GM21367 (cell line): ENCODE data around the gene SGPL1.

Experiments used
- ATAC-seq: cut with Tn5 transposase; IDR thresholded peaks from one replicate; pipeline ENCODE4 v1.9.1; 2021; ENCODE audit not compliant: unreplicated experiment

SGPL1 gene

GRCh38 chr10:70902661-70903261, 87.0 kb downstream of the SGPL1 start:
- ATAC-seq = no peak

GRCh38 chr10:70903262-70903921, 87.6 kb downstream of the SGPL1 start:
- no peak for ATAC-seq

- no peak for ATAC-seq
These were observed 89.6 kb downstream of the SGPL1 start for GRCh38 chr10:70905071-70906021.

- no peak for ATAC-seq
These were observed 90.5 kb downstream of the SGPL1 start for GRCh38 chr10:70906031-70906783.

GRCh38 chr10:70906953-70907636, 91.3 kb downstream of the SGPL1 start:
- no peak for ATAC-seq

GRCh38 chr10:70907637-70908405, 92.1 kb downstream of the SGPL1 start:
- no peak for ATAC-seq

GRCh38 chr10:70908406-70909296, 92.9 kb downstream of the SGPL1 start:
- ATAC-seq = no peak

- ATAC-seq = no peak
These were observed 93.7 kb downstream of the SGPL1 start for GRCh38 chr10:70909326-70909935.

GRCh38 chr10:70910486-70911341, 95.0 kb downstream of the SGPL1 start:
- no peak for ATAC-seq

GRCh38 chr10:70911386-70911785, 95.6 kb downstream of the SGPL1 start:
- ATAC-seq = no peak

- ATAC-seq = no peak
These were observed 96.8 kb downstream of the SGPL1 start for GRCh38 chr10:70912556-70912955.

- ATAC-seq = no peak
These were observed 97.6 kb downstream of the SGPL1 start for GRCh38 chr10:70913191-70913892.

GRCh38 chr10:70913893-70914240, 98.1 kb downstream of the SGPL1 start:
- ATAC-seq = no peak

GRCh38 chr10:70914316-70914864, 98.6 kb downstream of the SGPL1 start:
- no peak for ATAC-seq

- no peak for ATAC-seq
These were observed 99.5 kb downstream of the SGPL1 start for GRCh38 chr10:70915206-70915605.

GRCh38 chr10:70915806-70916205, 100.1 kb downstream of the SGPL1 start:
- no peak for ATAC-seq

- ATAC-seq = no peak
These were observed 100.5 kb downstream of the SGPL1 start for GRCh38 chr10:70916241-70916640.
